ENCODE measurements around the gene NR0B1.

NR0B1 gene

DNA sequence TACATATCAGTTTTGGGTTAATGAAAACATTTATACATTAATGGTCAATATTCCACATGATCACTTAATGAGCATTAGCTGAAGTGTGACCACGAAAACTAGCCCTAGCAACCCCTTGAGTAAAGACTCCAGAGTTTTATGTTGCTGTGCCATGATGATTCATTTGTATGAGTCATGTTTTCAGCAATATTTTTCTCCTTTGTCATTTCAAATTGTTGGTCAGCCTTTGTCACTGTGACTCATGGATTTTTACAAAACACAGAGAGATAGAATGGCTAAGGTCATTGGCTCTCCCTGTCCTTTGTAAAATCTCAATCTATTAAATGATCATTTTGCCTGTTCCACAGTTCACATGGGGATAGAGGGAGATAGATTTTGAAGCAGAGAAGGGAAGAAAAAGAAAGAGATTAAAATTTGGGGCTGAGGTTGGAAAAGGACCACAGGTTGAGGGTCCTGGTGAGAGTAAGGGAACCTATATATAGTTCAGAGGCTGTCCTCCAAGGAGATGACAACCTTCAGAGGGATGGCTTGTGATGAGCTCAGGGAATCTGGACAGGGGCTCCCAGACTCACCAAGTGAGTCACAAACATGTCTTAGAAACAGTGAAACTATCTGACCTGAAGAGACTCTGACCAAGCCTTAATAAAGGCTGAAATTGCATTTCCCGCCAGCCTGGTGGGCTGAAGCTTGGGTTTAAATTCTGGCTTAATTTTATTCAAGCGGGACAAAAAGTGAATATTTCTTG, 25.6 kb downstream of the NR0B1 start:
- Histone ChIP-seq H3K27me3 (ENCODE audit: control insufficient read depth in 1 of 2, insufficient read depth in 1 of 2, low read length in 2 of 2) (no peaks in the 10 kb centered on the region), H4K8ac (ENCODE audit: low read length) (no peak overlapping the region), H2BK5ac (ENCODE audit: low read depth, low read length, poor library complexity, severe bottlenecking) (peak overlapping the region; percentile 4), H3K4me3 (ENCODE audit: insufficient read depth in 1 of 2, low read depth in 1 of 2, low read length in 2 of 2) (peak overlapping the region in 1 of 2 experiments; percentile 19), H3K9ac (ENCODE audit: low read length) (peak overlapping the region; percentile 88), H2AFZ (ENCODE audit: low read depth, low read length) (no peak overlapping the region), H3K36me3 (ENCODE audit: control insufficient read depth in 1 of 2, insufficient read depth in 2 of 2, low read depth in 1 of 2, low read length in 2 of 2) (no peaks in the 10 kb centered on the region), H3K27ac (ENCODE audit: low read length, poor library complexity, severe bottlenecking) (peak overlapping the region; percentile 85), H2BK12ac (ENCODE audit: low read length in 2 of 2) (no peak overlapping the region), H2BK120ac (ENCODE audit: low read depth, low read length) (no peak overlapping the region), H3K4me2 (ENCODE audit: low read length, poor library complexity, severe bottlenecking) (no peak overlapping the region), H2AK5ac (ENCODE audit: low read length, severe bottlenecking) (no peak overlapping the region), H3K18ac (ENCODE audit: low read depth in 1 of 2, low read length in 2 of 2) (peak overlapping the region in 1 of 2 experiments; percentile 12), H3K14ac (ENCODE audit: low read length in 2 of 2) (no peak overlapping the region), H2BK15ac (ENCODE audit: low read depth, poor library complexity, severe bottlenecking) (no peak overlapping the region), H3K4me1 (ENCODE audit: control insufficient read depth, insufficient read depth, low read depth, low read length) (no peaks in the 10 kb centered on the region), H3K23ac (ENCODE audit: low read length in 2 of 2) (no peak overlapping the region), H3K79me1 (replicated peaks; ENCODE audit: low read length, poor library complexity, severe bottlenecking) (no peaks in the 10 kb centered on the region), H3K4ac (ENCODE audit: low read depth in 1 of 2, low read length in 2 of 2) (no peak overlapping the region), H4K91ac (ENCODE audit: low read length) (no peak overlapping the region), H3K9me3 (ENCODE audit: control insufficient read depth, low read length) (no peaks in the 10 kb centered on the region)
- WGBS = no CpG with 5 or more reads among the region's 3 CpGs
- DNase-seq = peak; percentile 94

DNA sequence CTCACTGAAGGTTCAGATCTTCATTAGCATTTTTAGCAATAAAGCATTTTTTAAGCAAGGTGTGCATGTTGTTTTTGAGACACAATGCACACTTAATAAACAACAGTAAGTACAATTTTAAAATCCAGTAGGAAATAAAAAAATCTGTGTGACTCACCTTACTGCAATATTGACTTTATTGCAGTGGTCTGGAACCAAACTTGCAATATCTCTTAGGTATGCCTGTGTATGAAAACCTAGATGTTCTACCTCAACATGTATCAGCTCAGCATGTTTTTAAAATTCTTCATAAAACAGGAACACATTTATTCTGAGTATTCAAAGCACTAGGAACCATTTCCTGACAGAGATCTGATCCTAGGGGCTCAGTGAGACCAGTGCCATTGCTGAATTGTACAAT, 26.7 kb downstream of the NR0B1 start:
- Histone ChIP-seq H3K79me1 (replicated peaks; ENCODE audit: low read length, poor library complexity, severe bottlenecking) (no peaks in the 10 kb centered on the region), H3K27ac (ENCODE audit: low read length, poor library complexity, severe bottlenecking) (peak overlapping the region; percentile 39), H3K18ac (ENCODE audit: low read depth in 1 of 2, low read length in 2 of 2) (no peak overlapping the region), H3K36me3 (ENCODE audit: control insufficient read depth in 1 of 2, insufficient read depth in 2 of 2, low read depth in 1 of 2, low read length in 2 of 2) (no peaks in the 10 kb centered on the region), H3K4ac (ENCODE audit: low read depth in 1 of 2, low read length in 2 of 2) (no peak overlapping the region), H3K23ac (ENCODE audit: low read length in 2 of 2) (no peak overlapping the region), H2BK120ac (ENCODE audit: low read depth, low read length) (no peak overlapping the region), H3K9ac (ENCODE audit: low read length) (peak overlapping the region; percentile 88), H2BK5ac (ENCODE audit: low read depth, low read length, poor library complexity, severe bottlenecking) (no peak overlapping the region), H4K91ac (ENCODE audit: low read length) (no peak overlapping the region), H3K27me3 (ENCODE audit: control insufficient read depth in 1 of 2, insufficient read depth in 1 of 2, low read length in 2 of 2) (no peaks in the 10 kb centered on the region), H2BK15ac (ENCODE audit: low read depth, poor library complexity, severe bottlenecking) (no peak overlapping the region), H4K8ac (ENCODE audit: low read length) (no peak overlapping the region), H3K4me2 (ENCODE audit: low read length, poor library complexity, severe bottlenecking) (no peak overlapping the region), H2AFZ (ENCODE audit: low read depth, low read length) (no peak overlapping the region), H3K9me3 (ENCODE audit: control insufficient read depth, low read length) (no peaks in the 10 kb centered on the region), H3K4me1 (ENCODE audit: control insufficient read depth, insufficient read depth, low read depth, low read length) (no peaks in the 10 kb centered on the region), H2BK12ac (ENCODE audit: low read length in 2 of 2) (no peak overlapping the region), H3K14ac (ENCODE audit: low read length in 2 of 2) (no peak overlapping the region), H3K4me3 (ENCODE audit: insufficient read depth in 1 of 2, low read depth in 1 of 2, low read length in 2 of 2) (no peak overlapping the region), H2AK5ac (ENCODE audit: low read length, severe bottlenecking) (no peak overlapping the region)
- no peak for DNase-seq

DNA sequence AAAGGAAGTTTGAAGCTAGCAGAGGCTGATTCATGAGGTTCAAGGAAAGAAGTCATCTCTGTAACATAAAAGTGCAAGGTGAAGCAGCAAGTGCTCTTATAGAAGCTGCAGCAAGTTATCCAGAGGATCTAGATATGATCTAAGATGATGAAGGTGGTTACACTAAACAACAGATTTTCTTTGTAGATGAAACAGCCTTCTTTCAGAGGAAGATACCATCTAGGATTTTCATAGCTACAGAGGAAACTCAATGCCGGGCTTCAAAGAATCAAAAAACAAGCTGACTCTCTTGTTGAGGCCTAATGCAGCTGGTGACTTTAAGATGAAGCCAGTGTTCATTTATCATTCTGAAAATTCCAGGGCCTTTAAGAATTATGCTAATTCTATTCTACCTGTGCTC, 28.8 kb downstream of the NR0B1 start:
- WGBS = 100% methylated on average over 1 of the region's 1 CpG
- Histone ChIP-seq H2AK5ac (ENCODE audit: low read length, severe bottlenecking) (no peak overlapping the region), H3K14ac (ENCODE audit: low read length in 2 of 2) (no peak overlapping the region)

DNA sequence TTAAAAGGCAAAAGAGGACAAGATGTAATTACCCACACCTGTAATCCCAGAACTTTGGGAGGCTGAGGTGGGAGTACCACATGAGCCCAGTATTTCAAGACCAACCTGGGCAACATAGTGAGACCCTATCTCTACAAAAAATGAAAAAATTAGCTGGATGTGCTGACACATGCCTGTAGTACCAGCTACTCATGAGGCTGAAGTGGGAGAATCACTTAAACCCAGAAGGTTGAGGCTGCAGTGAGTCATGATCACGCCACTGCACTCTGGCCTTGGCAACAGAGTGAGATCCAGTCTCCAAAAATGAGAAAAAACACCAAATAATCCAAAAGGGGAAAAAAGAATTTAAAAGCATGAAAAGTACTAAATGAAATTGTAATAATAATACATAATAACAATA, 30.8 kb downstream of the NR0B1 start:
- H3K4me2 ChIP-seq (ENCODE audit: low read length, poor library complexity, severe bottlenecking) = no peak overlapping the region
- H3K9ac ChIP-seq (ENCODE audit: low read length) = peak overlapping the region; percentile 69
- H3K14ac ChIP-seq (ENCODE audit: low read length in 2 of 2) = no peak overlapping the region
- H3K36me3 ChIP-seq (ENCODE audit: control insufficient read depth in 1 of 2, insufficient read depth in 2 of 2, low read depth in 1 of 2, low read length in 2 of 2) = no peaks in the 10 kb centered on the region
- no peak overlapping the region for H2BK12ac ChIP-seq (ENCODE audit: low read length in 2 of 2)
- H3K9me3 ChIP-seq (ENCODE audit: control insufficient read depth, low read length) = no peaks in the 10 kb centered on the region
- H3K27ac ChIP-seq (ENCODE audit: low read length, poor library complexity, severe bottlenecking) = no peak overlapping the region
- no peak overlapping the region for H3K23ac ChIP-seq (ENCODE audit: low read length in 2 of 2)
- H3K4me3 ChIP-seq (ENCODE audit: insufficient read depth in 1 of 2, low read depth in 1 of 2, low read length in 2 of 2) = peak overlapping the region in 1 of 2 experiments; percentile 10
- H3K4ac ChIP-seq (ENCODE audit: low read depth in 1 of 2, low read length in 2 of 2) = no peak overlapping the region
- H2BK15ac ChIP-seq (ENCODE audit: low read depth, poor library complexity, severe bottlenecking) = no peak overlapping the region
- no peak overlapping the region for H2BK5ac ChIP-seq (ENCODE audit: low read depth, low read length, poor library complexity, severe bottlenecking)
- no peak overlapping the region for H4K8ac ChIP-seq (ENCODE audit: low read length)
- WGBS = no CpG with 5 or more reads among the region's 1 CpG
- H3K4me1 ChIP-seq (ENCODE audit: control insufficient read depth, insufficient read depth, low read depth, low read length) = no peaks in the 10 kb centered on the region
- no peak overlapping the region for H2AK5ac ChIP-seq (ENCODE audit: low read length, severe bottlenecking)
- DNase-seq = peak; percentile 49
- H3K27me3 ChIP-seq (ENCODE audit: control insufficient read depth in 1 of 2, insufficient read depth in 1 of 2, low read length in 2 of 2) = no peaks in the 10 kb centered on the region
- H2AFZ ChIP-seq (ENCODE audit: low read depth, low read length) = no peak overlapping the region
- no peak overlapping the region for H4K91ac ChIP-seq (ENCODE audit: low read length)
- H2BK120ac ChIP-seq (ENCODE audit: low read depth, low read length) = no peak overlapping the region
- H3K18ac ChIP-seq (ENCODE audit: low read depth in 1 of 2, low read length in 2 of 2) = no peak overlapping the region
- no peaks in the 10 kb centered on the region for H3K79me1 ChIP-seq (replicated peaks; ENCODE audit: low read length, poor library complexity, severe bottlenecking)

More for the DNA sequence above, 28.8 kb downstream of the NR0B1 start:
- no peaks in the 10 kb centered on the region for H3K4me1 ChIP-seq (ENCODE audit: control insufficient read depth, insufficient read depth, low read depth, low read length)
- H2AFZ ChIP-seq (ENCODE audit: low read depth, low read length) = no peak overlapping the region
- no peak overlapping the region for H2BK12ac ChIP-seq (ENCODE audit: low read length in 2 of 2)
- H3K27me3 ChIP-seq (ENCODE audit: control insufficient read depth in 1 of 2, insufficient read depth in 1 of 2, low read length in 2 of 2) = no peaks in the 10 kb centered on the region
- no peaks in the 10 kb centered on the region for H3K36me3 ChIP-seq (ENCODE audit: control insufficient read depth in 1 of 2, insufficient read depth in 2 of 2, low read depth in 1 of 2, low read length in 2 of 2)
- DNase-seq = no peak
- H4K8ac ChIP-seq (ENCODE audit: low read length) = no peak overlapping the region
- H3K27ac ChIP-seq (ENCODE audit: low read length, poor library complexity, severe bottlenecking) = no peak overlapping the region
- H3K4me2 ChIP-seq (ENCODE audit: low read length, poor library complexity, severe bottlenecking) = no peak overlapping the region
- H2BK5ac ChIP-seq (ENCODE audit: low read depth, low read length, poor library complexity, severe bottlenecking) = no peak overlapping the region
- H3K4ac ChIP-seq (ENCODE audit: low read depth in 1 of 2, low read length in 2 of 2) = no peak overlapping the region
- H2BK15ac ChIP-seq (ENCODE audit: low read depth, poor library complexity, severe bottlenecking) = no peak overlapping the region
- H4K91ac ChIP-seq (ENCODE audit: low read length) = no peak overlapping the region
- H3K18ac ChIP-seq (ENCODE audit: low read depth in 1 of 2, low read length in 2 of 2) = no peak overlapping the region
- no peak overlapping the region for H3K9ac ChIP-seq (ENCODE audit: low read length)
- H2BK120ac ChIP-seq (ENCODE audit: low read depth, low read length) = no peak overlapping the region
- no peak overlapping the region for H3K23ac ChIP-seq (ENCODE audit: low read length in 2 of 2)
- H3K4me3 ChIP-seq (ENCODE audit: insufficient read depth in 1 of 2, low read depth in 1 of 2, low read length in 2 of 2) = no peak overlapping the region
- no peaks in the 10 kb centered on the region for H3K9me3 ChIP-seq (ENCODE audit: control insufficient read depth, low read length)
- H3K79me1 ChIP-seq (replicated peaks; ENCODE audit: low read length, poor library complexity, severe bottlenecking) = no peaks in the 10 kb centered on the region

All from mesenchymal stem cell (in vitro differentiated cells and primary cell).